Endothelial cell of hepatic sinusoid (primary cell): ENCODE results near the gene PPT1.
"Not testable (repeated sequence)": the region's sequence is repeated elsewhere in the genome, so short reads cannot be mapped to it uniquely, and the experiment has no call there.

ENCODE experiments used
- in situ Hi-C: cut with HindIII; loops from 2 replicates; pipeline ENCODE4 v1.10.0; 2017; ENCODE audit warnings: low sequenced_read_pairs

PPT1 gene

DNA sequence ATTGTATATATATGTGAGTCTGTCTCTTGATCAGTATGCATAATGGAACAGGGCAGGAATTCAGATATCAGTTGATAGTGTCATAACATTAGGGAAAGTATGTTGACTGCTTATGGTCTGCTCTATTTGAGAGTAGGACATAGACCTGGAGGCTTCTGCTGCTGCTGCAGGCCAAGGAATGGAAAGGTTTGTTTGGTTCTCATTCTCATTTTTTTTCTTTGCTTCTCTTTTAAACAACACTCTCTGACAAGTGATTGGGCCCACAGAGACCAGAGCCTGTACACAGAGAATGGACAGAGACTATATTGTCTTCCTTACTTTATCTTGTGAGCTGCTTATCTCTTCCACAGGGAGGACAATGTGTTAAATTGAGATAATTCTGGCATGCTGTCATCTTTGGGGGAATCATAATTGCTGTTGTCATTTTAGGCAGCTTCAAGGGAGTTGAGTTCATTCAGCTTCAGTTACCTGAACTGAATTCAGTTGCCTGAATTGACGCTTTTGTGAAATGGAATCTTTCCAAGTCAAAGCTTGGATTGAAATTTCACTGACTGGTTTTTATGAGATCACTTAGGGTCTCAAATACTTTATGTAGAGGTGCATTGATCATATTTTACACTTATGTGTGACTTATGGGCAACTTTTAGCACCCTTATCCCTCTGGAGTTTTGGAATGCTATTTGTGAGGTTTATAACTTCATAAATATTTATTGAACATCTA, 39.6 kb downstream of the PPT1 start:
- in situ Hi-C loops = no loop called here

DNA sequence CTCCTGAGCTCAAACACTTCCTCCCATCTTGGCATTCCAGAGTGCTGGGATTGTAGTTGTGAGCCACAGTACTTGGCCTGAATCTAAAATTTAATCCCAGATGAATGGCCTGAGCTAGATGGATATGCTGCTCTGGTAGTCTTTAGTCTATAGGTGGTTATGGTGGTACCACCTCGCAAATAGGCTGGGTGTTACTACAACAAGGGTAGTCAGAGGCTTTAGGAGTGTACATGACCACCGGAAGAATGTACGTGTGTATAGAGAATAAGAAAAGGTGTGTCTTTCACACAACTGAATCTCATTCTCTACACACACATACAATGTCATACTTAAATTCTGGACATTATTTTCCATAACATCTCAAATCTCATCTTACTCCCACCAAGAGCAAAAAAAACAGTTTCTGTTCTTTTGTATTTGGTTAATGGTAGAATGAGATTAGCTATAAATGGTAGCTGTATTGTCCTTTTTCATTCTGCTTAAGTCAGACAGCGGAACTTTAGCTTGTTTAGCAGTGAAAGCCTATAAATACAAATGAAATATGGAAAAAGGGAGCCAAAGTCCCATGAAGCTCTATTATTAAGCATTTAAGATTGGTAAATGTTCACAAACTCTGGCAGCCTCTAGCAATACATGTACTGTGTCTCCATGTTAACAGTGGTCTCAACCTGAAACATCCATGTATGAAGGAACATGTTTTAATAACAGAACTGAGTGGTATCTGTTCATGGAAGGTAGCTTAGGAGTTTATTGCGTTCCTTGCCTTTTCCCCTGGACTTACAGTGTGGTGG, 40.3 kb downstream of the PPT1 start:
- in situ Hi-C loops = no loop called here

DNA sequence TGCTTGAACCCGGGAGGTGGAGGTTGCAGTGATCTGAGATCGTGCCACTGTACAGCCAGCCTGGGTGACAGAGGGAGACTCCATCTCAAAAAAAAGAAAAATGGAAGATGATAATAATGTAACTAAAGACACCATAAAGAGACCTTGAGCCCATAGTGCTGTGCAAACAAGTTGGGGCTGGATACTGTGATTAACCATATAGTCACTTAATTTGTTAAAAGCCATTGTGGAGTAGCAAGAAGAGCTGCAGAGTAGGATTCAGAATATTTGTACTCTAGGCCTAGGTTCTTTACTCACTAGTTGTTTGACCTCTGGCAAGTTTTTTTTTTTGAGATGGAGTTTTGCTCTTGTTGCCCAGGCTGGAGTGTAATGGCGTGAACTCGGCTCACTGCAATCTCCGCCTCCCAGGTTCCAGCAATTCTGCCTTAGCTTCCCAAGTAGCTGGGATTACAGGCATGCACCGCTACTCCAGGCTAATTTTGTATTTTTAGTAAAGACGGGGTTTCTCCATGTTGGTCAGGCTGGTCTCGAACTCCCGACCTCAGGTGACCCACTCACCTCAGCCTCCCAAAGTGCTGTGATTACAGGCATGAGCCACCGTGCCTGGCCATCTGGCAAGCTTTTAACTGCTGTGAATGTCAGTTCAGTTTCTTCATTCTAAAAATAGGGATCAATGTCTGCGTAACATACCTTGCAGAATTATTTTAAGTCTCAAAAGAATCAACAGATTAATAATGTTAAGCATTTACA, 43.7 kb downstream of the PPT1 start:
- in situ Hi-C loops = no loop called here

DNA sequence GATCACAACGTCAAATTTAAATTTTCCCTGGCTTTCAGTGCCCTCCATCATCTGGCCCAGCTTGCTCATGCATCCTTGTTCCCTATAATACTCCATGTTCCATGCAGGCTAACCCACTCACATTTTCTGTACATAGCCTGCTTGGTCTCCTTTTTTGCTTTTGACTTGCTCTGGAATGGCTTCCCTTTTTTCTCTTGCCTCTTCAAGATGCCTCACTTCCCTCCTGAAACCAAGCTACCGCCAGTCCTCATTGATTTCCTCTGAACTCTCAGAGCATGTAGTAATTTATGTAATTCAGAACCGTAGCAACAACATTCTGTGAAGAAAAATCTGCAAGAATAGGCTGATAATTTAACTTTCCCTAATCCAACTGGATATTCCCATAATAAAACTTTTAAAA, 46.2 kb downstream of the PPT1 start:
- in situ Hi-C loops = no loop called here

DNA sequence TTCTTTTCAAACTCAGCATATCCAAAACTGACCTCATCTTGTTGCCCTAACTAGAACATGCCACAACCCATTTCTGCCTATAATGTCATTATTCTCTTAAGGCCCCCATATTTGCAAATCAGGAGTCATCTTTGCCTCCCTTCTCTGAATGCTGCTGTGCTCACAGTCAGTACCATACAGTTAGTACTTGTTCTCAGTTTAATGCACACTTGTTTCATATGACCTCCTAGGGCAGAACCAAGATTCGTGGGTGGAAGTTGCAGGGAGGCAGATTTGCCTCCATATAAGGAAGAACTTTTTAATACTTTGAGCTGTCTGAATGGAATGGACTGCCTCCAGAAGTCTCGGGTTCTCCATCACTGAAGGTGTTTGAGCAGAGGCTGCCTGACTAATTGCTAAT, 47.3 kb downstream of the PPT1 start:
- in situ Hi-C loops = no loop called here

DNA sequence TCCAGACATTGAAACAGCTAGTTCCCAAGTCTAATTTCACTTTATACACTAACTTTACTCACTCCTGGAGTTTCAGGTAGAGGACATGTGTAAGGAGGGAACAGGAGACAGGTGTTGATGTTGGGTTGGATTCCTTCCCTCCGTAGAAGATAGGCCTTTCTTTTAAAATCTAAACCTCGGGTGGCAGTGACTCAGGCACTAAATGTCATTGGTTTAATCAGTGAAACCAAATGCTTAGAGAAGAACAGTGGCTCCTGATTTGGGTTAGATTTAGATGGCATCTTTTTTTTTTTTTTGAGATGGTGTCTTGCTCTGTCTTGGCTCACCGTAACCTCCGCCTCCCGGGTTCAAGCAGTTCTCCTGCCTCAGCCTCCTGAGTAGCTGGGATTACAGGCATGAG, 49.3 kb downstream of the PPT1 start:
- in situ Hi-C loops = no loop called here

DNA sequence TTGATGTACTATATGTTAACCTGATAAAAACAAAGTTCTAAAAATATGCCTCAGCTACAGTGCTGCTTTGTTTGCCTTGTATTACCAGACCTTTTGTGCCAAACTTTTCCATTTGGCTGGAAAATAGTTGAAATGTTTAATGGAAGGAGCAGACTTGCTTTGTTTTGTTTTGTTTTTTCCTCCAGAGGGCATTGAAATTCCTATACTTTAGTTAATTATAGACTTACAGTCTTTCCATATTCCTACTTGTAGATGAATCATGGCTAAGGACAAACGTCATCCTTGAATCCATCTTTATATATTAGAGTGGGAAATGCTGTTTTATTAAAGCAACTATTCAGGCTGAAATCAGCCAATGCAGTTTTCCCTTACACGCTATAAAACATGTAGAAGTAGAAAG, 49.8 kb downstream of the PPT1 start:
- in situ Hi-C loops = no loop called here

DNA sequence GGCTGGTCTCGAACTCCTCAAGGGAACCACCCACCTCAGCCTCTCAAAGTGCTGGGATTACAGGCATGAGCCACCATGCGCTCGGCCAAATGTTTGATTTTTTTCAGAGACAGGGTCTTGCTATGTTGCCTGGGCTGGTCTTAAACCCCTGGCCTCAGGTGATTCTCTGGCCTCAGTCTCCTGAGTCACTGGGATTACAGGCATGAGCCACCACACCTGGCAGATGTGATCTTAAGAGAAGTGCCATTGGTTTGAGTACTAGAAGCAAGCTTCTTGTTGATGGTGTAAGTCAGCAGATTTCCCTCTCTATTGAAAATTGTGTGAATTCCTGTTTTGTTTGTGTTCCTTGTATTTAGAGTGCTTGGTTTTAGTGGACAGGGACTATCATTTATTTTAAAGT, 51.3 kb downstream of the PPT1 start:
- in situ Hi-C loops = no loop called here

DNA sequence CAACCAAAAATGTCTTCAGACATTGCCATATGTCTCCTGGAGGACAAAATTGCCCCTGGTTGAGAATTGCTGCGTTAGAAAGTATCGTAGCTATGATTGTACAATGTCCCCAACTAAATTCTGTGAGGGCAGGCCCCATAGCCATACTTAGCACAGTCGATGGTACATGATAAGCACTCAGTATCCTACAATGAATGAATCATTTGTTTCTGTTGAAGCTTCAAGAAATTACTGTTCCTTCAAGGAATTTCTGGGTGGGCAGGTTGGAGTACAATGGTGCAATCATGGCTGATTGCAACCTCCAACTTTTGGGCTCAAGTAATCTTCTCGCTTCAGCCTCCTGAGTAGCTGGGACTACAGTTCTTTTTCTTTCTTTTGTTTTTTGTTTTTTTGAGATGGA, 51.9 kb downstream of the PPT1 start:
- in situ Hi-C loops = no loop called here

DNA sequence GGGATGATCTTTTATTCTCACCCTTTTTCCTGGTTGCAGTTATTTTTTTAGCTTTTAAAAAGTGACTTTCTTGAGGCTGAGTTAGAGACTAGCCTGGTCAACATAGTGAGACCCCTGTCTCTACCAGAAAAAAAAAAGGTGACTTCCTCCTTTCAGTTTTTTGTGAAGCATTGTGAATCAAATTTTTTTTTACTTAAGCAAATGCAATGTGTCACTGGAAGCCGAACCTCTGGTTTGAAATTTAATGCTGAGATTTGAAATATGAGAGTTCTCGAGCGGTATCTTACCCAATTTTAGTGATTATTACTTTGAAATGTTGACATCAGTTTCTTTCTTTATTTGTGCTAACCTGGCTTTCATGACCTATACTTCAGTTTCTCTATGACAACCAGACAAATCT, 52.9 kb downstream of the PPT1 start:
- in situ Hi-C loops = no loop called here

DNA sequence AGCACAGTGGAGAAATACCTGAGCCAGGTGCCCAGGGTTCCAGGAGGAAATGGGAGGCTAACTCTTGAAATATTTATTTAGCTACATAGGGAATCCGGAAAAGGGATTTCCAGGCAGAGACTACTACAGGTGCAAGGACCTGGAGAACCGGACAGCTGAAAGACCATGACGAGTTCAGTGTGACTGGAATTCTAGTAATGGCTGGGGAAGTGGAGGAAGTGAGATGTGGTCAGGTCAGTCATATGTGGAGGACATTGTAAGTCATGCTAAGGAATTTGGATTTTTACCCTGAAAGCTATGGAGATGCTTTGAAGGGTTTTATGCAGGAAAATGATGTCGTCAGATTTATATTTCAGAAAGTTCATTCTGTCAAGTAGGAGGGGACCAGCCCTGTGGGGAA, 54.7 kb downstream of the PPT1 start:
- in situ Hi-C loops = no loop called here

DNA sequence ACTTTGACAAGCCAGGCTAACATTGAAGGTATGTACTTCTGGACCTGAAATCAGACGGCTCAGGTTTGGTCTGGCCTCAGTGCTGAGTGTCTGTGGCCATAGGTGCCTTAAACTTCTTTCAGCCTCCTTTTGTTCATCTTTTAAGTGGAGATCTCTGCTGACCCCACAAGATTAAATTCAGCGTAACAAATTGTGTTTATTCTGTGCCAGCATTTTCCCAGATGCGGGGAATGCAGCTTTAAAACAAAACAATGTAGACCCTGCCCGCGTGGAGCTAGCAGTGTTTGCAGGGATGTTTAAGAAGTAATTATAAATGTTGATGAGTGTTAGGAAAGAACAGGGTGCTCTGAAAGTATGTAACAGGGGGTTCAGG, 55.6 kb downstream of the PPT1 start:
- in situ Hi-C loops = no loop called here

DNA sequence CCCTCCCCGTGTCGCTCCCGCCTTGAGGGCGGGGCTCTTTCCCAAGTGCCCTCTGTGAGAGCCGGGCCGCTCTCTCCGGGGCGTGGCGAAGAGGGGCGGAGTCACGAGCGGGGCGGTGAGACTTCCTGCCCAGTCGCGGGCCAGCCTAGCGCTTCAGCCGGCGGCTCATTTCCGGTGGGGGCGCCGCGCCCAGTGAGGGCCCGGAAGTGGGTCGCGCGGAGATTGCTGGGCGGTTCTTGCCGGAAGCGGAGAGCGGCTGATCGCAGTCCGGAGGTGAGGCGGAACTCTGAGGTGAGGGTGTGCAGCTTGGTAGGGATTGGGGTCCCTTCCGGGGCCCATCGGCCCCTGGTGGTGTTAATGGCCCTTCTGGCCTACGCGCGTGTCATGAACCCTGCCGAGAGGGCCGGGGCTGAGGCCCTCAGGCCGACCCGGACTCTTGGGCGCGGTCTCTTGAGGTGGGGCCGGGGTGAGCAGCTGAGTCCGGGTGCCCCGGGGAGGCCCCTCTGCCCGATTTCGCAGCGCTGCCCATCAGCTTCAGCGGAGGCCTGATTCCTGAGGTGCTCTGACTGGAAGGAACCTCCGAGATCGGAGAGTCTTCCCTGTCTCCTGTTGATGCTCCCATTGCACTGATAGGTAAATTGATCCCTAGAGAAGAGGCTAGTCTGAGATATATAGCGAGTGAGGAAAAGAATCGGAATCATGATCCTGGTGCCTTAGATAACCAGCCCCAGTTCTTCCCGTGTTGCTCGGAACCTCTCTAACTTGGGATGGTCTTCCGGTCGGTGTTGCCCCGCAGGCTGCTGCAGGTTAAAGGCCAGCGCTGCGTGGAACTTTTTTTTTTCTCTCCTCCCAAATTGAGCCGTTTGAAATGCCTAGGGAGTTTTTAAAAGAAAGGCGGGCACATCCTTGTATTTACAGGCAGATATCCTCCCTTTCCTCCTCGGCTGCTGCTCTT, 56.3 kb downstream of the PPT1 start, which contains the start of gene CAP1:
Gene CAP1, plus strand, starts transcription at position 219 of the 955 bp plus-strand sequence. CDS start 18,618 bp downstream, outside the sequence.
- in situ Hi-C loops = no loop called here

DNA sequence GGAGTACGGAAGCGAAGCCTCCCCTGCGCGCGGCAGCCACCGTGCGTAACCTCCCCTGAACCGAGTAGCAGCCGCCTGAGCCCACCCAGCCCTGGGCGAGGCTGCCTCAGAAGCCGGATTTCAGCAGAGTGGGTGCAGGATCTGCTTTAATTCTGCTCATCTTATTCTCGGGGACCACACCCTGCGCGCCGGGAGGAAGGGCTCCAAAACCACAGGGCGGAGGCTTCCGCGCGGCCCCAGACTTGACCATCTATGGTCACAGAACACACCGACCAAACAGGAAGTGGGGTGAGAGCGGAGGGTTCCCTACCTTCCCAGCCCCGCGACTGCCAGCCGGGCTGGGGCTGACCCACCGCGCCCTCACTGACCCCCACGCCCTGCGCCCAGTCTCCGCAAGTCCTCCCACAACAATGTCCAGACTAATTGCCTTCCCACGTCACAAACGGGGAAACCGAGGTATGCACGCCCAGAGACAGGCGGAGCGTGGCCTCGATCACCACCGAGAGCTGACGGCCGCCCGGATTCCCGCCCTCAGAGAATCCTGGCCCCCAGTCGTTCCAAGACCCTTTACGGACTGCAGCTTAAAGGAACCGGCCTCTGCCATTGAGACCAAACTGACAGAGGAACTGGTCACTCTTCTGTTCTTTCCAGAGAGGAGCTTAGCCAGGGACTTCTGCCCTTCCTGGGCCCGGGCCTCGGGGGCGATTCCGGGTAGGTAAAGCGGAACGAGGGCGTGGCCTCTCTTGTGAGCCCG, 57.1 kb downstream of the PPT1 start:
- in situ Hi-C loops = no loop called here

DNA sequence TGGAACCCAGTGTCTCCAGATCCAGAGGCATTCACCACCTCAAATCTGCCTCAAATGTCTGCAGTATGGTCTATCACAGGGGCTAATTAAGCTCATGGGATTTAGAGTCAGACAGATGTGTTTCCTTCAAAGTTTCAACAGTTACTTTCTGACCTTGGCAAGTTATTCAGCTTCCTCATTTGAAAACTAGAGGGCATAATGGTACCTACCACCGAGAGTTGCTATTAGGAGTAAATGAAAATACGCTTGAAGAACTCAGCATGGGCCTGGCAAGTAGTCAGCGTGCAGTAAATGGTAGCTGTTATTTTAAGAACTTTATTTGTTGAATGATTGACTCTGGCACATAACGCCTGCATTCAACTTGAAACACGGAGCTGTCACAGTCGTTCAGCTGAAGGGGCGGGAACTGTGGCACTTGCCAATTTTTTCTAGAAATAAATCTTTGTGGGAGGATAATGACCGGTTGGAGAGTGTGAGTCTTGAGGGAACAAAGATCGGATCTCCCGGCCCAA, 57.8 kb downstream of the PPT1 start:
- in situ Hi-C loops = no loop called here

DNA sequence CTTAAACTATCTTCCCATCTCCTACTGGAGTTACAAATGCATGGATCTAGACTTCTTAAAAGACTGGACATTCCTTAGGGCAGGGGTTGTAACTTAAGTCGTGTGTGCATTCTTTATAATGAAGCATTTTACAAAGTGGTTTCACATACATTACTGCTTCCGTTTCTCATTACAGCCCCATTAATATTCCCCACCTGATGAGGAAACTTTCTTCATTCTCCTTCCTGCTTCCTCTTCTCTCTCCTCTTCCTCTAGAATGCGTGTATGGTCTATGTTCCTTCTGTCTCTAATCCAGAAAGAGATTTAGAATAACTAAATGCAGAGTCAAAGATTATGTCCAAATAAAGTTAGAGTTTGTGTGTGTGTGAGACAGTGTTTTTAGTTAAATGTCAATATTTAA, 58.4 kb downstream of the PPT1 start:
- in situ Hi-C loops = no loop called here

DNA sequence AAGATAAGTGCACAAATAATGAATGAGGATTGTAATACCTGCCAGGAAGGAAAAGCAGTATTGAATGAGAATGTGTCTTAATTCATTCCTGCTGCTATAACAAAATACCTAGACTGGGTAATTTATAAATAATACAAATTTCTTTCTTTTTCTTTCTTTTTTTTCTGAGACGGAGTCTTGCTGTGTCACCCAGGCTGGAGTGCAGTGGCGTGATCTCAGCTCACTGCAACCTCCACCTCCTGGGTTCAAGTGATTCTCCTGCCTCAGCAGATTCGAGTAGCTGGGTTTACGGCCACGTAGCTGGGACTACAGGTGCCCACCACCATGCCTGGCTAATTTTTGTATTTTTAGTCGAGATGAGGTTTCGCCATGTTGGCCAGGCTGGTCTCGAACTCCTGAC, 59.8 kb downstream of the PPT1 start:
- in situ Hi-C loops = not testable (repeated sequence)

DNA sequence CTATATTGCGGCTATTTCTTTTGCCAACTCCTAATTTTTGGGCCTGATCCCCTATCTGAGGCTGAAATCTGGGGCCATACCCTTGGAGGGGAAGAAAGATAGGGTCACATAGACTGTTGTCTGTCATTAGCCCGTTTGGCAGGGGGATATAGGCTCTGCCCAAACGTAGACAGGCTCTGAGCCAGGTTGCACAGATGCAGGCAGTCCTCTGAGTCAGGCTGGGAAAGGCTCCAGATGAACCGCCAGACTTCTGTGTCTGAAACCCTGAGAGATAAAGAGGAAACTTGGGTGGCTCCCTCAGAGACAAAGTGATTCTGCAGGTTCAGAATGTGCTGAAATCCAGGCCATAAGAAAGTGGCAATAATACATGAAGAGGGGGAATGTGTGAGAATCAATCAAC, 60.5 kb downstream of the PPT1 start:
- in situ Hi-C loops = no loop called here

DNA sequence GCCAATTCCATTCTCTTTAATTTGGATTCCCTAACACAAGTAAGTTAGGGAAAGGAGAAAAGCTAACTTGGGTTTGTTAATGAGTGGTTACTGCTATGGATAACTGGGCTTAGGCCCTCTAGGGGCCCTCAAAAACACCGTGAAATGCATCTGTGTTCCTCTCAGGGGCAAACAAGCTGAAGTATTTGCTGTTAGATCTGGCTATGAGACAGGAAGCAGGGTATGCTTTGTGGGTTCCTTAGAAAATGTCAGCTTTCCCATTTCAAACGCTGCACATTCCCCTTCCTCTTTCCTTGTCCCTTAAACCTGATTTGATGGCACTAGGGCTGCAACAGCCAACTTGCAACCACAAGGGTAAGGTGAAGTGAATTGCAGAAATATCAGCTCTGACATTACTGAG, 62.2 kb downstream of the PPT1 start:
- in situ Hi-C loops = no loop called here
